GM18867 (cell line): Measurements from ENCODE around the gene DHDDS.
"Not testable (repeated sequence)": the region's sequence is repeated elsewhere in the genome, so short reads cannot be mapped to it uniquely, and the experiment has no call there.

Experiments
- ATAC-seq: cut with Tn5 transposase; IDR thresholded peaks from one replicate; pipeline ENCODE4 v1.9.1; 2021; ENCODE audit warnings: mild to moderate bottlenecking, moderate library complexity; ENCODE audit not compliant: unreplicated experiment

DHDDS gene, protein sequence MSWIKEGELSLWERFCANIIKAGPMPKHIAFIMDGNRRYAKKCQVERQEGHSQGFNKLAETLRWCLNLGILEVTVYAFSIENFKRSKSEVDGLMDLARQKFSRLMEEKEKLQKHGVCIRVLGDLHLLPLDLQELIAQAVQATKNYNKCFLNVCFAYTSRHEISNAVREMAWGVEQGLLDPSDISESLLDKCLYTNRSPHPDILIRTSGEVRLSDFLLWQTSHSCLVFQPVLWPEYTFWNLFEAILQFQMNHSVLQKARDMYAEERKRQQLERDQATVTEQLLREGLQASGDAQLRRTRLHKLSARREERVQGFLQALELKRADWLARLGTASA

DNA sequence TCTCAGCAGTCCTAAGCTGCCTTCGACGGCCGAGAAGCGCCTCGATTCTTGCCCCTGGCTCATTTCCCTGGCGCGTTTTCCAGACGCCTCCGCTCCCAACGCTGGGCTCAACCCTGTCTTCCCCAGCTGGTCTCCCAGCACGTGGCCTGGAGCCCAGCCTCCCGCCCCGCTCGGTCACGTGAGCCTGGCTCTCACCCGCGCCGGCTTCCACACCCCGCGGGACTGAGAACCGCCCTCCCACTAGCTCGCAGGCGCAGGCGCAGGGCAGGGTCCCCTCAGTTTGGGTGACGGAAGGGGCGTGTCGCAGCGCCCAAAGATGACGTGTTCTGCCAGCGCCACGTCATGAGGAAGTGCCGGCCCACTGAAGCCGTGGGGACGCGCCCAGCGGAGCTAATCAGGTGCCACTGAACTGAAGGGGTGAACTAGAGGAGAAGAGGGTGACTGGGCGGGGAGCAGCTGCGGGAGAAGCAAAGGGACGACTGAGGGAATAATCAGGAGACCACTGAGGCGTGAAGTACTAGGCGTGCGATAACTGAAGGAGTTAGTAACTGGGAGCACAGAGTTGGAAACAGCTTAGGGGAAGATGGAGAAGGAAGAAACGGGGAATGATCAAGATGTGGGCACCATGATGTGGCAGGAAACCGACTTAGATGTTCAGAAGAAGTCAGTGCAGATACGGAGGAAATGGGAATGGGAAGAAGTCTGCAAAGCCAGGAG lies at the start of gene DHDDS:
Gene DHDDS, plus strand, starts transcription at position 343 of the 717 bp plus-strand sequence. CDS start 625 bp downstream, outside the sequence.
- ATAC-seq: peak; percentile 93

DNA sequence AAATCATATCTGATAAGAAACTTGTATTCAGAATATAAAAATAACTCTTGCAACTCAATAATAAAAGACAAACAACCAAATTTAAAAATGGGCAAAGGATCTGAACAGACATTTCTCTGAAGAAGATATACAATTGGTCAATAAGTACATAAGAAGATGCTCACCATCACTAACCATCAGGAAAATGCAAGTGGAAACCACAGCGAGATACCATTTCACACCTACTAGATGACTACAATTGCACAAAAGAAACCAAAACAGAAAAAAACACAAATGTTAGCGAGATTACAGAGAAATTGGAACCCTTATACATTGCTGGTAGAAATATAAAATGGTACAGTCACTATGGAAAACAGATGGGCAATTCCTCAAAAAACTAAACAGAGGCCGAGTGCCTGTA lies 48.0 kb upstream of the DHDDS start:
- no peak for ATAC-seq

DNA sequence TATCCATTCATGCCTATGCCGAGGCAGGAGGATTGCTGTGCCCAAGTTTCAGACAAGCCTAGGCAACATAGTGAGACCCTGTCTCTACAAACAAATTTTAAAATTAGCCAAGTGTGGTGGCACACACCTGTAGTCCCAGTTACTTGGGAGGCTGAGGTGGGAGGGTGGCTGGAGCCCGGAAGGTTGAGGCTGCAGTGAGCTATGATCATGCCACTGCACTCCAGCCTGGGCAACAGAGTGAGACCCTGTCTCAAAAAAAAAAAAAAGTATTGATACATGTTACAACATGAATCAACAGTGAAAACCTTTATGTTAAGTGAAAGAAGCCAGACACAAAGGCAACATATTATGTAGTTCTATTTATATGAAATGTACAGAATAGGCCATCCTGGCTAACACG lies 47.1 kb upstream of the DHDDS start:
- ATAC-seq: not testable (repeated sequence)

DNA sequence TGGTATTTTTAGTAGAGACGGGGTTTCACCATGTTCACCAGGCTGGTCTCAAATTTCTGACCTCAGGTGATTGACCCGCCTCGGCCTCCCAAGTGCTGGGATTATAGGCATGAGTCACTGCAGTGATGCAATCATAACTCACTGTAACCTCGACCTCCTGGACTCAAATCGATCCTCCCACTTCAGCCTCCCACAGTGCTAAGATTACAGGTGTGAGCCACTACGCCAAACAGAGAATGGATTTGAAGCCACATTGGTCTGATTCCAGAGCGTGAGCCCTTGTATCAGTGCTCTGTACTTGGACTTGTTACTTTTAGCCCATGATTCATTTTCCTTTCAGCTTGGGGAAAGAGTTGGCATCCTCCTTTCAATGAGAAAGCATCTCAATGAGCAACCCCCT lies 44.7 kb upstream of the DHDDS start:
- no peak for ATAC-seq

DNA sequence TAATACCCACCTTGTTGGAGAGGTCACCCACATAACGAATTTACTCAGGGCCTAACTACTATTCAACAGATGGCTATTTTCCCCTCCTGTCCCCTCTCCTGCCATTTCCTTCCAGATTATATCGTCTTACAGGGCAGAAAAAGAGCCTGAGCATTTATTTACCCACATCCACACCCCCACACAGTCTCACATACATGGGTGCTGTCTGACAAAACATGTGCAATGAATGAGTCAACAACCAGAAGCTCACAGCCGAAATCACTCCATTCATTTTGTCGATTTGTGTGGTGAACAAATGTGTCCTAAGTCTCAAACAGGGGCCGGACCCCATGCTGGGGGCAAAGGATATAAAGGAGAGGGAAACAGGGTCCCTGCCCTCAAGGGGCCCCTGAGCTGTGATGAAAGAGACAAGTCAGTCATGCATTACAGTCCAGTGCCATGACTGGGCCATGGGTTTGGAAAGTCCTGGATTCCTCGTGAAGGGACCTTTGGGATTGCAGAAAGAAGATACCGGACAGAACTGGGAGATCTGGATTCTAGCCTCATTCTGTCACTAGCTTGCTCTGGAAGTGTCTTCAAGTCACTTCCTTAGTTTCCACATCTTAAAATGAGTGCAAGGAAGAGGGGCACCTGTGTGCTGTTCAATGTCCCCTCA lies 43.2 kb upstream of the DHDDS start:
- ATAC-seq: no peak

DNA sequence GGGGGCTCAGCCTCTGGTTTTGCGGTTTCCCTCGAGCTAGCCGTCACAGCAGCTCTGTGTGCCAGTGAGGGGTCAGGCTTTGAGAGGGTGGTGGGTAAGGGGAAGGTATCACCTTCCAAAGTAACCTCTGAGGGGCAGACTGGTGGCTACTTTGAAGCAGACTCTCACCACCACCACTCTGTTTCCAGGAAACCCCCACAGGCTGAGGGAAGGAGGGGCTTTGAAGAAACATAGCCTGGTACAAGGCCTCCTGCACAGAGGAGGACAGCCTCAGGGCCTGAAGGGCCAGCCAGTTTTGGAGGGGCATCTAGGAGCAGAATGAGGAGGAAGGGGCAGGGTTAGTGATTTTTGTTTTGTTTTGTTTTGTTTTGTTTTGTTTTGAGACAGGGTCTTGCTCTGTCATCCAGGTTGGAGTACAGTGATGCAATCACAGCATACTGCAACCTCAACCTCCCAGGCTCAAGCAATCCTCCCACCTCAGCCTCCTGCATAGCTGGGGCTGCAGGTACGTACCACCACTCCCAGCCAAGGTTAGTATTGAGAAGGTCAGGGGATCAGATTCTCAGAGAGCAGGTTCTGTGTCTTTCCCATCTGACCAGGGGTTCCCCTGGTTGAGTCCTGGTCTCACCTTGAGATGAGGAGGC lies 42.4 kb upstream of the DHDDS start:
- ATAC-seq: no peak

DNA sequence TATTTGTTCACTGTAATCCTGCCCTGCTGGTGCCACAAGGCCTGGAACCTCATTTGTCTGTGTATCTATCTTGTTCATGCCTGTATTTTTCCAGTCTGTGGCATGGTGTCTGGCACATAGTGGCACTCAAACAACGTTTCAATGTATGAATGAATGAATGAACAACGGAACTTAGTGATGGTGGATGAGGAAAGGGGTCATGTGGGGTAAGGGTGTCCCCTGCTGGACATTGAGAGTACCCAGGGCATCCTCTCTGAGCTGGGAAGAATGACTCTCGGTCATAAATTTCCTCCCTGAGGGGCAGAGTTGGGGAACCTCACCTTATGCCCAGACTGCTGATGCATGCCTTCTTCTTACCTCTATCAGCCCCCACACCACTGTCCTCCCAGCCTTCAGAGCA lies 40.7 kb upstream of the DHDDS start:
- ATAC-seq: no peak

DNA sequence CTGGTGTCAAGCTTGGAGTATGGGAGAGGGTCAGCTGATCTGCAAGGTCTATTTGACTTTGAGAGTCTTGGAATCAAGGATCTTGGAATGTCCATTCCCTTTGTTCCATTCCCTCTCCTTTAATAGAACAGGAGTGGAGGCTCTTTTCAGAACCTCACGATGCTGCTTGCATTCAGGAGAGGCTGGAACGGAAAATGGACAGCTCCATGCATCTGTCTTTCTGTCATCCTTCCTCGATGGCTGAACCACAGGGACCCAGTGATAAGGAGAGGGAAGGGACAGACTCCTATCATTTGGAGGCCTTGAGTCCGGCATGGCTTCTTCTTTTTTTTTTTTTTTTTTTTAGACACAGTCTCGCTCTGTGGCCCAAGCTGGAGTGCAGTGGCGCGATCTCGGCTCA lies 36.4 kb upstream of the DHDDS start:
- ATAC-seq: no peak

DNA sequence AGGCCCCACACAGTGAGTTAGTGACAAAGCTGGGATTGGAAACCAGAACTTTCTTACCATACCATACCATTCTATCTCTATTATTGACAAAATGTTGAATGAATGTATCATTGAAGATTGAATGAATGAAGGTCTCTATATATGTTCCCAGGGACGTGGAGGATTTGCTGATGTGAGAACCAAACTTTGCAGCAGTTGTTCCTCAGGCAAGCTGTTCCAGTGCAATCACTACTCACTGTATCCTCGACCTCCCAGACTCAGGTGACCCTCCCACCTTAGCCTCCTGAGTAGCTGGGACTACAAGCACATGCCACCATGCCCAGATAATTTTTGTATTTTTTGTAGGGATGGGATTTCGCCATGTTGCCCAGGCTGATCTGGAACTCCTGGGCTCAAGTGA lies 33.1 kb upstream of the DHDDS start:
- ATAC-seq: no peak

DNA sequence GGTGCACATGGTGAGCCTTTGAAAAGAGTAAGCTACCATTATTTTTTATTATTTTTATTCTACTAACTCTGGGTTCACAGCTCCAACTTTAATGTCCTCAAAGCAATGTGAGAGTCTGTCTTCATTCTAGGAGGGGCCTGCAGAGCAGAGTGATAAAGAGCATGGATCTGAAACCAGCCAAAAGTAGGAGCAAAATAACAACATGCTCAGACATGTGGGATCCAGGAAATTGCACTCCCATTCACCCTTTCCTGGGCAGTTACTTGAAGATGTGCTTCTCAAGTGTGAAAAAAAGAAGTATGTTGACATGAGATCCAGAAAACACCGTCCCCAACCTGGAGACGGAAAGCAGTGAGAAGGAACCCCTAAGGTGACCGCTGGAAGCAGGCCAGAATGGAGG lies 30.2 kb upstream of the DHDDS start:
- ATAC-seq: no peak

DNA sequence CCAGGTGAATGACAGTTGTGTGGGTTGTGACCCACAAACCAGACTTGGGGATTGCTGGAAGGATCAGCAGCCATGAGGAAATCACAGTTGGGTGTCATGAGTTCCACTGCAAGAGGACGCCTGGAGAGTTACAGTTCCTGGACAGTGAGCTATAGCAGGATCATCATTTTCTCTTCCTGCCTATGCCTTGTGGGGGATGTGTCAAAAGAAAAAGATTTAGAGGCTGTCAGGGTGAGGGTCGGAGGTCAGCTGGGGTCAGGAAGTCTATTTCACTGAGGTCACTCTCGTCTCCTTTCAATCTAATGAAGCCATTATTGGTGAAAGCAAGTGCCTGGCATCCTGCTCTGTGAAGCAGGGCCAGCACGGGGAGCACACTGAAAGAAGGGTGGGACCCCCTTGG lies 28.5 kb upstream of the DHDDS start:
- ATAC-seq: no peak

DNA sequence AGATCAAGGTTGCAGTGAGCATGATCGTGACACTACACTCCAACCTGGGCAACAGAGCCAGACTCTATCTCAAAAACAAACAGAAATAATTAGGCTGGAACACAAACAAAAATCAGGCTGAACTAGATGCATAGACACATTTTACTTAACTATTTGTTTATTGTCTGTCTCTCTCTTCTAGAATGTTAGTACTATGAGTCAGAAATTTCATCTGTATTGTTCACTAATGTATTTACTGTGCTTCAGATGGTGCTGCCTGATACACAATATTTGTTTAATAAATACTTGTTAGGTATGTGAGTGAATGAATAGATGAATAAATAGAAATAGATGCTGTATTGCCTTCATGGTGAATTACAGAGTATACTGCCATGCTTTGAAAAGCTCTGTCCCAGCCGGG lies 27.5 kb upstream of the DHDDS start:
- no peak for ATAC-seq

DNA sequence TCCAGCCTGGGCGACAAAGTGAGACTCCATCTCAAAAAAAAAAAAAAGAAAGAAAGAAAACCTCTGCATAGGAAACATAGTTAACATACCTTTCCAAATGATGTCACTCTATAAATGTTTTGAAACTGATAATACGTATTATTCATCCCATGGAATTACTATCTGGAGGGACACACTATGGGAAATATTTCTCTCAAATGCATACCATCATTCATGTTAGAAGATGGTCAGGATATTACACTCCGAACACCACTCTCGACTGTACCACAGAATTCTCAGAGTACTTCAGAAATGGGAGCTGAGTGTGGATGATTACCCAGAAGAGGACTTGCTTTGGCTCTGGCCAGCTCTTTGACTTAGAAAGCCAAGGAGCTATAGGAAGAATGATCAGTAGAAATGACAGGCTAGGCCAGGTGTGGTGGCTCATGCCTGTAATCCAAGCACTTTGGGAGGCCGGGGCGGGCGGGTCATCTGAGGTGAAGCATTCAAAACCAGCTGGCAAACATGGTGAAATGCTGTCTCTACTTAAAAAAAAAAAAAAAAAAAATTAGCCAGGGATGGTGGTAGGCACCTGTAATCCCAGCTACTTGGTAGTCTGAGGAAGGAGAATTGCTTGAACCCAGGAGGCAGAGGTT lies 26.7 kb upstream of the DHDDS start:
- no peak for ATAC-seq

DNA sequence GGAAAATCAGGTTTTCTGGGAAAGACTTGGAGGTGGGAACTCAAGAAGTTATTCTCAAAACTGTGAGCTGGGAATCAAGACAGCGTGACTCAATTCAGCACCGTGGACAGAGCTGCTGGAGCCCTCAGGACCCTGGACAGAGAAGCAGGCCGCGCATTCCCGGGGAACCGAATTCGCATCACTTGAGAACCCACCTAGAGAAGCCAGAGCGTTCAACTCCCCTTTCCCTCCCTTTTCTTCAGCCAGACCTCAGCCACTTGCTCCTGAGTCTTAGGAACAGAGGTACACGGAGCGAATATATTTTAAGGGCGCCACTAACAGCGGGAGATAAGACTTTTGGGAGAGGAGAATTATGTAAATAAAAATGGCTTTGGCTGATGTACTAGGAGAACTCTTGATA lies 23.5 kb upstream of the DHDDS start:
- no peak for ATAC-seq

DNA sequence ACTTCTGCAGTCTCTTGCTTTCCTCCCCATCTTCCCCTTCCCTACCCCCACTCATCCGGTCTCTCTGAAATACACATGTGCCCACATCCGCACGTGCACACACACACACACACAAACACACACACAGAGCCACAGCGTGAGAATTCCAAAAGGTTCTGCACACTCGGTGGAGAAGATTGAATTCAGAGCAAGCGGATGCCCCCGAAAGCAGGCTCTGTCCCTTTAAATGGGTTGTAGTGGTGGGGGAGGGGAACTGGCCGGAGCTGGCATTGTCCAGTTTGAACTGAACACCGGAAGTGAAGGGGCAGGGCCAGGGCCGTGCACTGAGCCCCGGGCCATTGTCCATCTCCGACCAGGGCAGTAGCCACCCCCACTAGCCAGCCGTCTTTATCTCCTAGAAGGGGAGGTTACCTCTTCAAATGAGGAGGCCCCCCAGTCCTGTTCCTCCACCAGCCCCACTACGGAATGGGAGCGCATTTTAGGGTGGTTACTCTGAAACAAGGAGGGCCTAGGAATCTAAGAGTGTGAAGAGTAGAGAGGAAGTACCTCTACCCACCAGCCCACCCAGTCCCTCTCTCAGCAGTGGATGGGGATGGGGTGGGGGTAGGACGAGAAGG lies 22.8 kb upstream of the DHDDS start:
- no peak for ATAC-seq

DNA sequence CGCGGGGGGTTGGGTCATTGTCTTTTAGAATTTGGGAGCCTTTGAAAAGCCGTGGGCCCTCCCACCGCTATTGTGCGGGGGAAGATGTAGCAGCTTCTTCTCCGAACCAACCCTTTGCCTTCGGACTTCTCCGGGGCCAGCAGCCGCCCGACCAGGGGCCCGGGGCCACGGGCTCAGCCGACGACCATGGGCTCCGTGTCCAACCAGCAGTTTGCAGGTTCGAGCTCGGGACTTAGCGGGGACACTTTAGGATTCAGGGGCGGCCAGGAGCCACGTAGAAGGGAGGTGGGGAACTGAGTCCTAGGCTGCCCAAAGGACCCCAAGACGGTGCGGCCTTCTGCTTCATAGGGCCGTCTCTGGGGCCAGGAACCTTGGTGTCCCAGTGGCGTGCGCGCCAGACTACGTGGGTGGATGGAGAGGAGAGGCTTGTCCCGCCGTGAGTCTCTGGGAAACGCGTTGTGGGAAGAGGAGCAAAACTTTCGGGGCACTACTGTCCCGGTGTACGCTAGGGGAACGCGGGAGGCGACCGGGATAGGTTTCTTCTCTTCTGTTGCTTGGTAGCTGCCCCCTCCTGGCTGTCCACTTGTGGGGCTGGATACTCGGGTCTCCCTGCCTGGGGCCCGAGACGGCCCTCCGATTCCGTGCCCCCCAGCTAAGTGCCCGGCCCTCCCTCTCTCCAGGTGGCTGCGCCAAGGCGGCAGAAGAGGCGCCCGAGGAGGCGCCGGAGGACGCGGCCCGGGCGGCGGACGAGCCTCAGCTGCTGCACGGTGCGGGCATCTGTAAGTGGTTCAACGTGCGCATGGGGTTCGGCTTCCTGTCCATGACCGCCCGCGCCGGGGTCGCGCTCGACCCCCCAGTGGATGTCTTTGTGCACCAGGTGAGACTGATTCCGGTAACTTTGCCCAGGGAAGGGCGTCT lies 21.2 kb upstream of the DHDDS start, which contains the start of gene LIN28A:
Gene LIN28A, plus strand, starts transcription at position 112 of the 918 bp plus-strand sequence. Its CDS starts 75 bp downstream, at position 187.
- no peak for ATAC-seq

DNA sequence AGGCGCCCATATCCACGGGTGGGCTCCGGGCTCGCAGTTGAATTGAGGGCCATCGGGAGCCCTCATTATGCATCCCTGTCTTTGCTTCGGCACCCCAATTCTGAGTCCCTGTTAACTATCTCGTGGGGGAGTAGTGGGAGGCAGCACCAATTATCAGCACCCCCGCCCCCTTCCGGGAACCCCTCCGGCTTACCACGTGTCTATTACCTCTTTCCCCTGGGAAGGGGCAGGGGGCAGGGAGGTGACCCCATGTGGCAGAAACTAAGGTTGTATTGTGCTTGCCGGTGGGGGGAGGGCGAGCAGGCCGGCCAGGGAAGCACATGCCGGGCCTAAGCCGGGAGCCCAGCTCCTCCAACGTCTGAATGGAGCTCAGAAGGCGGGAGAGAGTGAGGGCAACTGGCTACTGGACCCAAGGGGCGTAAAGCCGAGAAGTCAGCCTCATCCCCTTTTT lies 20.5 kb upstream of the DHDDS start:
- ATAC-seq: no peak

DNA sequence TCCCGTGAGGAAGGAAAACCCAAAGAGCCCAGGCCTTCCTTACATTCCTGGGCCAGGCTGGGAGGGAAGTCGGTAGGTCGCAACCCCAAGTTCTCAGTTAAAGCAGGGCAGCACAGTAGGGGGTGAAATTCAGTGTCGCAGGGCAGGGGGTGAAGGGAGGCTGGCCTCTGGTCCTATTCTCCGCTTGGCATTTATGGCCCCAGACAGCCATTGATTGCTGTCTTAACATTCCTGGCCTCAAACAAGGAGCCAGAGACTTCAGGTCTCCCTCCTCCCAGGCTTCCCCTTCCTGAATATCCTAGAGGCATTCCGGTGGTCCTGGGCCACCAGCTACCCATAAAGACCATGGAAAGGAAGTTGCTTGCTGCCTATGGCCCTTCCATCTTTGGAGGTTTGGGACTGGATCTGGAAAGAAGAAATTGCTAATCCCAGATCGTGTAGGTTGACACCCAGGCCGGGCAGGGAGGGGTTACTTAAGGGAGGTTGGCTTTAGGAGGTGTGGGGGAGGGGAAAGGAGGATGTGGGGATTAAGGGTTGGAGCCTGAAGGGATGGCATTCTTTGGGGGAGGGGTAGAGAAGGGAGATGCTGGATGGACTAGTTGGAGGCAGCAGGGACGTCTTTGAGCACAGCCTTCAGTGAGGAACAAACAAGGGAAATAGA lies 19.8 kb upstream of the DHDDS start:
- no peak for ATAC-seq

DNA sequence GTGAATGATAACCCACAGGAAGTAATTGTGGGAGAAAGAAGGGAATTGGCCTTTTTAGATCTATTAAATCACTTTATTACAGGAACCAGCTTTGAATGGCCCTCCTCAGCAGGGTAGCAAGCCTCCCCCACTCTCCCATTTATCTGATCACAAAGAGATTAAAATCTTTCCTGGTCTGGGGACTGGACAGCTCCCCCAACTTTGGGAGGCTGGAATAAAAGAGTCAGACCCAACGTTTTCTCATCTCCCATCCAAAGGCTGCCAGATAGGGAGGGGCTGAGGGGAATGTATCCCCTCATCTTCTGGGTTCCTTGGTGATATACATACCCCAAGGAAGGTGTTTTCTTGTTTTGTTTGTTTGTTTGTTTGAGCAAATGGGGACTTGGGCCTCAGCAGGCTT lies 19.1 kb upstream of the DHDDS start:
- no peak for ATAC-seq
